Measurements from ENCODE around the gene RAB5IF. TPM values are rescaled to one million over a fixed set of nuclear protein-coding genes. Genes with fewer than 3 reads are reported as not detected.
"Not testable (repeated sequence)": the region's sequence is repeated elsewhere in the genome, so short reads cannot be mapped to it uniquely, and the experiment has no call there.

Gene RAB5IF
- total and polyA plus RNA-seq, 10 donors, result 67.8 to 131 (median 96.4) TPM

DNA sequence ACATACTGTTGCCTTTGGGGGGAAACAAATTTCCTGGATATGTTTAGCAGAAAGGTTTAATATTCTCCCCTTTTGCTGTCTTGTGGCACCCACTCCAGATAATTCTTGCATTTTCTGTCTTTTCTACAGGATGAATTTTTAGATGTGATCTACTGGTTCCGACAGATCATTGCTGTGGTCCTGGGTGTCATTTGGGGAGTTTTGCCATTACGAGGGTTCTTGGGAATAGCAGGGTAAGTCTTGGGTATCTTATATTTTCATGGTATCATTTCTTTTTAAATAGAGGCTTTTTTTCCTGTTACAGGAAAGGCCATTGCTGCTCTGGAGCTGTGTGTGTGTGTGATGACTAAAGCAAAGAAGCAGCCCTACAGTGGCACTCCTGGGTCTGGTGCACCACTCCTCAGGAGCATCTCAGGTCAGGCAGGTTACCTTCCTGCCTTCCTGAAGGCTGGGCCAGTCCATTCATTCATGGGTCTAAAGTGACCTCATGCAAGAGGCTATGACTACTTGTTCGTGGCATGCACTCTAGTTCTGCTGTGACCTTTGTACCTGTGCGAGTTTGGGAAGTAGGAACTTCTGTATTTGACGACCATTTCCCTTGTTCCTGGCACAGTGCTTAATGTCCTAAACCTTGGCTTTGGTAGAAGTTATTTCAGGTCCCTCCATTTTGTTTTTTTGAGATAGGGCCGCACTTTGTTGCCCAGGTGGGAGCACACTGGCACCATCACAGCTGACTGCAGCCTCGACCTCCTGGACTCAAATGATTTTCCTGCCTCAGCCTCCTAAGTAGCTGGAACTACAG is 2.2 kb downstream of the RAB5IF start:
- TF ChIP-seq POLR2A (IDR thresholded peaks at IDR 0.05) (no peak), POLR2AphosphoS5 (IDR thresholded peaks at IDR 0.05) (peak in 1 of 3 donors; percentile 59)
- H3K4me3 ChIP-seq, result peak overlapping the region in 5 of 8 donors; percentile 70 to 98 (median 94)
- peaks cover 12 to 55% (median 36%) of the 10 kb centered on the region in 6 donors for H3K4me1 ChIP-seq
- H3K36me3 ChIP-seq, result peaks cover 2 to 56% (median 51%) of the 10 kb centered on the region in 6 donors
- DNase-seq, result no peak
- WGBS, 5 donors, result 69 to 84% (median 73%) methylated on average over 7 of the region's 7 CpGs
- no peaks in the 10 kb centered on the region for H3K9me3 ChIP-seq
- no peaks in the 10 kb centered on the region for H3K27me3 ChIP-seq (replicated peaks in 1 of 7)
- H3K27ac ChIP-seq, result peak overlapping the region; percentile 39 to 100 (median 96)
- intact Hi-C loops (cut with DNase I; ENCODE audit: low total_unique reads), result loop anchor here (10.0 kb wide), 1 partner anchor 53 kb away; no protein-coding TSS in a partner anchor

DNA sequence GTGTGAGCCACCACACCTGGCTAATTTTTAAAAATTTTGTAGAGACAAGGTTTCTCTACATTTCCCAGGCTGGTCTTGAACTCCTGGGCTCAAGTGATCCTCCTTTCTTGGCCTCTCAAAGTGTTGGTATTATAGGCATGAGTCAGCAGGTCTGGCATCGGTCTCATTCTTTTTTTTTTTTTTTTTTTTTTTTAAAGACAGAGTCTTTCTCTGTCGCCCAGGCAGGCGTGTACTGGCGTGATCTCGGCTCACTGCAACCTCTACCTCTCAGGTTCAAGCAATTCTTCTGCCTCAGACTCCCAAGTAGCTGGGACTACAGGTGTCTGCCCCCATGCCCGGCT is 2.8 kb downstream of the RAB5IF start:
- DNase-seq; H3K27me3 ChIP-seq (replicated peaks in 1 of 7); H3K9me3 ChIP-seq: not testable (repeated sequence)
- H3K4me3 ChIP-seq, result peak overlapping the region in 1 of 8 donors; percentile 94
- peaks cover 7 to 62% (median 57%) of the 10 kb centered on the region in 6 donors for H3K36me3 ChIP-seq
- intact Hi-C loops (cut with DNase I; ENCODE audit: low total_unique reads), result loop anchor here (10.0 kb wide), 1 partner anchor 54 kb away; no protein-coding TSS in a partner anchor
- WGBS, 5 donors, result 82 to 94% (median 84%) methylated on average over 6 of the region's 6 CpGs
- H3K4me1 ChIP-seq, result peaks cover 12 to 60% (median 38%) of the 10 kb centered on the region in 6 donors
- peak overlapping the region in 5 of 8 donors; percentile 94 to 100 (median 97) for H3K27ac ChIP-seq

DNA sequence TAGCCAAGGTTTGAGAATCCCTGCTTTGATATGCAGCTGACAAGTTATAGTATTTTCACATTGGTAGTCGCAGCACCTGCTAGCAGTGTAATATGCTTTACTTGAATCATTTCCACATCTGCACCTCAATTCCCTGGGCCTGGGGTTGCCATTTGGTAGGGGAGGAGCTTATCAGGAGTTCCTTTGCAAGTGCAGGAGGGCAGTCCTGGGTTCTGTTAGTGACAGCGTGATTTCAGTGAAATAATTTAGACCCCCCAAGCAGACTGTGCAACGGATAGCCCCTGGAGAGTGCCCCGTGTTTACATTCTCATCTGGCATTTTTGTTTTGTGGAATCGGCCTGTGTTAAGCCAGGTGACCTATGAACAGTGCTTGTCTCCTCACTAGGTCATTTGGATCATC is 6.0 kb downstream of the RAB5IF start:
- no peak overlapping the region for H3K4me3 ChIP-seq
- H3K36me3 ChIP-seq, result peaks cover 7 to 93% (median 79%) of the 10 kb centered on the region in 6 donors
- DNase-seq, result no peak
- H3K27me3 ChIP-seq (replicated peaks in 1 of 7), result no peaks in the 10 kb centered on the region
- no peaks in the 10 kb centered on the region for H3K9me3 ChIP-seq
- WGBS, 5 donors, result 91 to 94% (median 92%) methylated on average over 5 of the region's 5 CpGs
- TF ChIP-seq, protein P1, sequence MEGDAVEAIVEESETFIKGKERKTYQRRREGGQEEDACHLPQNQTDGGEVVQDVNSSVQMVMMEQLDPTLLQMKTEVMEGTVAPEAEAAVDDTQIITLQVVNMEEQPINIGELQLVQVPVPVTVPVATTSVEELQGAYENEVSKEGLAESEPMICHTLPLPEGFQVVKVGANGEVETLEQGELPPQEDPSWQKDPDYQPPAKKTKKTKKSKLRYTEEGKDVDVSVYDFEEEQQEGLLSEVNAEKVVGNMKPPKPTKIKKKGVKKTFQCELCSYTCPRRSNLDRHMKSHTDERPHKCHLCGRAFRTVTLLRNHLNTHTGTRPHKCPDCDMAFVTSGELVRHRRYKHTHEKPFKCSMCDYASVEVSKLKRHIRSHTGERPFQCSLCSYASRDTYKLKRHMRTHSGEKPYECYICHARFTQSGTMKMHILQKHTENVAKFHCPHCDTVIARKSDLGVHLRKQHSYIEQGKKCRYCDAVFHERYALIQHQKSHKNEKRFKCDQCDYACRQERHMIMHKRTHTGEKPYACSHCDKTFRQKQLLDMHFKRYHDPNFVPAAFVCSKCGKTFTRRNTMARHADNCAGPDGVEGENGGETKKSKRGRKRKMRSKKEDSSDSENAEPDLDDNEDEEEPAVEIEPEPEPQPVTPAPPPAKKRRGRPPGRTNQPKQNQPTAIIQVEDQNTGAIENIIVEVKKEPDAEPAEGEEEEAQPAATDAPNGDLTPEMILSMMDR (IDR thresholded peaks at IDR 0.05 in 8 of 11, conservative IDR thresholded peaks at IDR 0.05 in 3 of 11), result no peak
- TF ChIP-seq POLR2A (IDR thresholded peaks at IDR 0.05), result no peak
- TF ChIP-seq POLR2AphosphoS5 (IDR thresholded peaks at IDR 0.05), result peak in 1 of 3 donors; percentile 6
- H3K4me1 ChIP-seq, result peaks cover 12 to 40% (median 21%) of the 10 kb centered on the region in 6 donors
- intact Hi-C loops (cut with DNase I; ENCODE audit: low total_unique reads), result loop anchor here (10.0 kb wide), 1 partner anchor 143 kb away; no protein-coding TSS in a partner anchor
- no peak overlapping the region for H3K27ac ChIP-seq

DNA sequence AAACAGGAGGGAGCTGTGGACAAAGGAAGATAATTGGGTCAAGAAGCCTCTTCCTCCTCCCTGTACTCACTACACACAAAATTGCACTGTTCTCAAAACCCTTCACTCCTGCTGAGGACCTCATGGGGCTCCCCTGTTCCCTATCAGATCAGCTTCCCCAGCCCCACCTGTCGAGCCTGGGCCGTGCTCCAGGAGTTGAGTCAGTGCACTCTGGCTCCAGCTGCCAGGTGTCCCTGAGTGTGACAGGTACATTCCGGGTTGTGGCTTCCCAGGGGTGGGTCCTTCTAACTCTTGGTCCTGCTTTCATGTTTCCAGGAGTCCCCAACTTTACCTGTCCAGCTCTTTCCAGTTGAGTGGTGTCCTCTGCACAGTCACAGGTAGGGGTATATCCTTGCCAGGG is 8.4 kb downstream of the RAB5IF start:
- Histone ChIP-seq H3K4me3 (no peak overlapping the region), H3K36me3 (peaks cover 7 to 78% (median 65%) of the 10 kb centered on the region in 6 donors), H3K9me3 (no peaks in the 10 kb centered on the region), H3K27me3 (replicated peaks in 1 of 7) (no peaks in the 10 kb centered on the region), H3K4me1 (peaks cover 0 to 18% (median 2%) of the 10 kb centered on the region in 6 donors), H3K27ac (peak overlapping the region in 1 of 8 donors; percentile 11)
- no peak for DNase-seq
- TF ChIP-seq, protein P1 (IDR thresholded peaks at IDR 0.05 in 8 of 11, conservative IDR thresholded peaks at IDR 0.05 in 3 of 11), result no peak
- TF ChIP-seq POLR2AphosphoS5 (IDR thresholded peaks at IDR 0.05), result peak in 1 of 3 donors; percentile 25
- WGBS, 5 donors, result 88 to 93% (median 89%) methylated on average over 3 of the region's 3 CpGs
- intact Hi-C loops (cut with DNase I; ENCODE audit: low total_unique reads), result loop anchor here (10.0 kb wide), 1 partner anchor 141 kb away; no protein-coding TSS in a partner anchor

Measured in spleen (tissue), 11 donors.